T-helper 9 cell (primary cell): ENCODE results near the gene HSPH1.
"Not testable (repeated sequence)": the region's sequence is repeated elsewhere in the genome, so short reads cannot be mapped to it uniquely, and the experiment has no call there.

ENCODE experiments used
- DNase-seq: peaks from one replicate; pipeline ENCODE4 v3.0.0-alpha.2; 2020

Gene HSPH1

DNA sequence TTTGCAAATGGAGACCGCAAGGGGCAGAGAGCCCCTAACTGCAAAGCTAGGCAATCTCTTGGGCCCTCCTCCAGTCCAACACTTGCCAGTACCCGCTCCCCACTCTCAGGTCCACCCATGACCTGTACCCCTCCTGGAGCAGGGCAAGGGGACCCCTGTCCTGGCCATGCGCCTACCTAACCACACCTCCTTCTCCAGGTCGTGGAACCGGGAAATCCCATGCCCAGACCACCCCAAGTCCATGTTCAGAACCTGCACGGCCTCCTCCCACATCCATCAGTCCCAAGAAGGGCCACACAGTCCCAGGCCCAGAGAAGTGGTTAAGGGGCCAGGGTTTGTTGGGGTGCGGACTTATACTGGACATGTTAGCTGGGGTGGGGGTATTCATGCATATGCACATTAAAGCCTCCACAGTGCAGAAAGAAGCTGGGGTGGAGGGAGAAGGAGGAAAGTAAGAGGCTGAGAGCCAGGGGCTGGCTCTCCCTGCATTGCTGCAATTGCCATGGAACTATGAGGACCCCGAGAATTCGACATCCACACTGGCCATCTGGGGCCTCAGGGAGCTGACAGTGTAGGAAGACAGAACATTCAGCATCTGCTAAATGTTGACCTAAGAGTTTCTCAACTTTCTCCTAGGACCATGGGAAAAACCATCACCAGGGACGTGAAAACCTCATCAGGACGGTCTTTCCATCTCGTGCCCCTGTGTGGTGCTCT, 39.0 kb downstream of the HSPH1 start:
- no peak for DNase-seq

DNA sequence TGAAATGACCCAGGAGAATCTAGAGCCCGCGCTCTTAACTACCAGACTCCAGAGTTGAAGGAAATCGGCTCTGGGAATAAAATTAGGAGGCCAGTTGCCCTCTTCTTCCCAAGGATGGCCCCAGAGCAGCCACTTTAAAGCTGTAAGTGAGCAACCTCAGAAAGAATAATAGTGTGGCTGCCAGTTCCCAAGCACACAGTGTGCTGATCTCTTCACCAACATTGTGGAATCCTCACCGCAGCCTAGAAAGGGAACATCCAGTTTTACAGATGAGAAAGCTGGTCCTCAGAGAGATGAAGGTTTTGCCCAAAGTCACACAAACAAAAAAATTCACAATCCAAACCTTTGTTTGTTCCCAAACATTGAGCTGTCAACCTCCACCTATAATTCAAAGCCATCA, 39.6 kb downstream of the HSPH1 start:
- DNase-seq, result no peak

DNA sequence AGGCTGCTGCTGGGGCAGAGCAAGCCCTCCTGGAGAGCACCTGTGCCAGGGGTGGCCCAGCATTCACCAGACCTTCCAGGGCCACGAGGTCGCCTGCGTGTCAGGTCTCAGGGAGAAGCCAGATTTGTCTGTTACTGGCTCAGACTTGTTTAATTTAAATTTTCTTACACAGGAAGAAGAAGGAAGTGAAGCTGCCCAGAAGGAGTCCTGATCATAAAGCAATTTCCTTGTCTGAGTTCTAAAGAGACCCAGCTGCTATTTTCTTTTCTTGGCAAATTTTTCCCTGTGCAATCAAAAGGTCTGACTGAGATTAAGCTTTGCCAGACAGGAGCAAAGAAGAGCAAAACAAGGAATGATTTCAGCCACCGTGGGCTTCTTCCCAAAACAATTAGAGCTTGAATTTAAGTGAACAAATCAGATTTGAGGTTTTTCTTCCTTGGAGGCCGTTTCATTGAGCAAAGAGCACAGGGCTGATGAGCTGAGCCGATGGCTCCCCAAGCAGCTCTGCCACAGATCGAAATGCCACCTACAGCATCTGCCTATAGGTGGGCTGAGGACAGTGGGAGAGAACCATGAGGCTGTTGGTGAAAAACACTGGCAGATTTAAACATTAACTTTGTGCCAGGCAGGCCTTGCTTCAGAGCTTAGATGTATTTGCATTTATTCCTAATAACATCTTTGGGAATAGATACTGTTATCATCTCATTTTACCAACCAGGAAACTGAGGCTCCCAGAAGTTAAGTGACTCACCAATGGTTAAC, 40.1 kb downstream of the HSPH1 start:
- no peak for DNase-seq

DNA sequence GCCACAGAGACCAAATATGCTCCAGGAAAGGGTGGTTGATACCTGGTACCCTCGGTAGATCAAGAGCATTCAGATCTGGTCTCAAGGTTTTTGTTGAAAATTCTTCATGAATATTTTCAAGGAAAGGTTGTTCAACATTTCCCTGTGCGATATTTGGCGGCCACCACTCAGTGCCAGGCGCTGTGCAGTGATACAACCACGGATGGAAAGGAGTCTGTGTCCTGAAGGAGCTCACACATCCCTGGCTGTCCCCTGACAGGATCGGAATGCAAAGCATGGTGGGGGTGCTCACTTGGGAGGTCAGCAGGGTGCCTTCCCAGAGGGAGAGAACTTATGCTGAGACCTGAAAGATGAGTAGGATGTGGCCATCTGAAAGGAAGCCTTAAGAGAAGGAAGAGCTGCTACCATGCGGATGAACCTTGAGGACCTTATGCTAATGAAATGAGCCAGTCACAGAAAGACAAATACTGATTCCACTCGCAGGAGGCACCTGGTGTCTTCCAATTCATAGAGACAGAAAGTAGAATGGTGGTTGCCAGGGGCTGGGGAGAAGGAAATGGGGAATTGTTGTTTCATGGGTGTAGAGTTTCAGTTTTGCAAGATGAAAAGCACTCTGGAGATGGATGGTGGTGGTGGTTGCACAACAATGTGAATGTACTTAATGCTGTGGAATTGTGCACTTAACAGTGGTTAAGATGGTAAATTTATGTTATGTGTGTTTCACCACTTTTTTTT, 41.6 kb downstream of the HSPH1 start:
- no peak for DNase-seq

DNA sequence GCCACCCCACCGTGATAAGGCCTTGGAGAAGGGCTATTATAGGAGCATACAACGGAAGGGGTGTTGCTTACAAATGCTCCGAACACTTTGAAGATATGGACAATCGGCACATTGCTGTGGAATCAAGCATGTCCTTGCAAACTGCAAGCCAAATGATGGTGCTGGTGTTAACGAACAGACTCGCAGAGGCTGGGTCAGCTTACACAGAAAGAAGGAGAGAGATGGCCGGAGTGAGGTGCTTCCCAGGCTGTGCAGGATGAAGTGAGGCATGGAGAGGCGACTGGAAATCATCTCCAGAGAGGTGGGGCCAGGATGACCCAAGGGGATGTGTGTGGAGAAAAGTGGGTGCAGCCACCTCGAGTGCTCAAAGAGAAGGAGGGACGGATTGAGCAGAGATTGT, 42.2 kb downstream of the HSPH1 start:
- DNase-seq, result no peak

DNA sequence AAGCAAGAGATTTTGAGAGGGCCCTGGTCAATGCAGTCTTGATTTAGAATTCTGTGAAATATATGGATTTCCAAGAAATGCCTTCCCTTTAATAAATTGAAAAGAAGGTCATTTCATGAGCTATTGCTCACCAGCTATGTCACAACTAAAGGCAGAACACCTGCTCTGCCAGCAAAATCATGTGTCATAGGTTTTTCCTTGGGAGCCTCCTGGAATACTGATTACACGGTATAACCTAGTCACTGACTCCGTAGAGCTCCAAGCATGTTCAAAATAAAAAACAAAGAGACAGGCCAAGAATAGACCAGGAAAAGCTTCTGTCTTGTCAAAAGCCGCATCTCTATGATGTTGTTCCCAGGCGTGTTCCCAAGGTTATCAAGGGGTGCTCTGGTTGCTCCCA, 45.5 kb downstream of the HSPH1 start:
- DNase-seq, result no peak

DNA sequence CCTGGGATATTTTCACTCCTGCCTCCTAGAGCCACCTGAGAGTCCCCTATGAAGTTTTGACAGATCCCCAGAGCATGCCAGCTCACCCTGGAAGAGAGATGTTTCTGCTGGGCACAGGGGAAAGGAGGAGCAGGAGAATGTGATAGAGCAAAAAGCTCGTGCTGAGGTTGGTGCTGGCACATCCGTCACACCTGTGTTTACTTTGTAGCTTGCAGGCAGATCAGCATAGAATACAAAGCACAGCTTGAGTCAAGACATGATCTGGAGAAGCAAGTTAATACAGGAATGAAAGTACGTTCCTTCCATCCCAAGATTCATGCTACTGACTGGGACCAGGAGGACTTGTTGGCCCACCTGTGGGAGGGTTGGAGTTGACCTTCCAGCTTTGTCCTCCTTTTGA, 46.1 kb downstream of the HSPH1 start:
- DNase-seq, result no peak

DNA sequence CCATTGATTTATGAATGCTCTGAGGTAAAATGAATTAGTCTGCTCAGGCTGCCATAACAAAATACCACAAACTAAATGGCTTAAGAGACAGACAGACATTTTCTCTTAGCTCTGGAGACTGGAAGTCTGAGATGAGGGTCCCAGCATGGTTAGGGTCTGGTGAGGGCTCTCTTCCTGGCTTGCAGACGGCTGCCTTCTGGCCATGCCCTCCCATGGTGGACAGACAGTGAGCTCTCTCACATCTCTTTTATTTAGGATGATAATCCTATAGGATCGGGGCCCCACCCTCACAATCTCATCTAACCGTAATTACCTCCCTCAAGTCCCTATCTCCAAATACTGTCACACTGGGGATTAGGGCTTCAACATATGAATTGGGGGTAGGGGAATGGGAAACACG, 47.1 kb downstream of the HSPH1 start:
- DNase-seq, result no peak

DNA sequence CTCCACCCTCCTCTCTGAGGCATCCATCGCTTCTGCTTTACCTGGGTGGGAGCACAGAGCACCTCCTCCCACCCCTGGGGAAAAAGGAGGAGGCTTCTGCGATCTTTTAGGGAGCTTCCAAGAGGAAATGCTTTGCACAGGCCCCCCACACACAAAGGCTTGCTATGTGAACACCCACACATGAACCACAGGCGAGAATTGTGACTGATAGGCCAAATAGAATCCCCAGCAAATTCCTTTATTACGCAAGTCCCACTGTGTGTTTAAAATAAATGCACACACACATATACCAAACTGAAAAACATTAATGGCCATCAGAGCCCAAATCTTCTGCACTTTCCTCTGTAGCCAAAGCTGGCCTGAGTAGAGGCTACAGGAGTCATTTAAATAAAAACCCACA, 50.6 kb downstream of the HSPH1 start:
- no peak for DNase-seq

DNA sequence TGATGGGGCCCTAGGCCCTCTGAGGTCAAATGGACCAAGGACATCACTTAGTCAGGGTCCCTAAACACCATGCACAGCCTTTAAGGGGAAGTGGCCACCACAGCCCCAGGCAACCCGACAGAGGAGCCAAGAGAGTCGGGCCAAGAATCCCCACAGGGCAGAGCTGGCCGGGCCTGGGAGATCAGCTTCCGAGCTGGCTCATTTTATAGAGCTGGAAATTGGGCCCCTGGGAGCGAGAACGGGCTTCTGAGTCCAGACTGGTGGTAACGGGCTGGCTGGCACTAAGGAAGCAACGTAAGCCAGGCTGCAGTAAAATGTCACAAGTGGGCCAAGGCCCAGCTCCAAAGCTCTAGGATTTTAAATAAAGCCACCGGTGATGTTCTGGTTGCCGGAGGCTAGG, 51.1 kb downstream of the HSPH1 start:
- no peak for DNase-seq

DNA sequence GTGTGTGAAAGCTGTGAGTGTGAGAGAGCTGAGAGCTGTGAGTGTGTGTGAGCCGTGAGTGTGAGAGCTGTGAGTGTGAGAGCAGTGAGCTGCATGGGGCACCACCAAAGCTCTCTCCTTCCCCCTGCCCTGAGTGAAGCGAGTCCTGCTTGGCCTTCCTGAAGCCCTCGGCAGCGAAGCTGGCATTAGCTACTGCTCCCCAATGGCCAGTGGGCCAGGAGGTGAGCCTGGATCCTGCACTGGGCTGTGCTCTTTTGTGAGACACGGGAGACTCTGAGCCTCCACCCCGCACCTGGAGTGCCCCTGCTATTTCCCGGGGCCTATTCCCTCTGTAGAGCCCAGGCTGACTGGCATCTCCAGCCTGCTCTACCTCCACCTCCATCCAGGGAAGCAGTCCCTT, 51.5 kb downstream of the HSPH1 start:
- DNase-seq, result no peak

DNA sequence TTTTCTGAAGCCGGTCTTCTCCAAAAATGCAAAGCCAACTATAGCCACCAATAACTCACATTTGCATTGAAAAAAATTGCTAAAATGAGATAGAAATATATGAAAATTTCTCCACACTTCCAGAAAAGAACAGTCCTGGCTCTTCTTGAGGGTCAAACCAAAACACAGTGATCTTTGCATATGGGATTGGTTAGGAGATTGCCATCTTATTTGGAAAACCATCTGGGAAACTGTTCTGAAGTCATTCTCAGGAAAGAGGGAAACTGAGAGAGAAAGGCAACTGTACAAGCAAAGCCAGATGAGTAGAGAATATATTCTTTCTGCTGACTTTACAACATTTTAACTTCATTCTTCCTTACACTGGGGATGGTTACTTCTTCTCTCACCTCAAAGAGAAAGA, 54.6 kb downstream of the HSPH1 start:
- DNase-seq, result no peak

DNA sequence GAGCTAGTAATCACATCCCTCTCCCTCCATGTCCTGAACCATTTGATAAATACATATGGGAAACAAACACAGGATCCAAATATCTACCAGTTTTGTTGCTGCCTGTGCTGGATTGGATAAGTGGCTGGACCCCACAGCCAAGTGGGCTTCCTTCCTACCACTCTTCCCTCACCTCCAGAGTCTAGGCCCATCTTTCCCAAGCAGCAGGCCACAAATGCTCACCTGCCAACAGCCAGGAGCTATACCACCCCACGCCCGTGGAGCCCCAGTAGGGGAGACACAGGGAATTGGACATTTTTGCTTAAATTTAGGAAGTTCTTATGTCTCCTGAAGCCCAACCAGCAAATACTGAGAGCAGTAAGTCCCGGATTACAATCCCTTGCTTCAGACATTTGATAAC, 55.8 kb downstream of the HSPH1 start:
- no peak for DNase-seq

DNA sequence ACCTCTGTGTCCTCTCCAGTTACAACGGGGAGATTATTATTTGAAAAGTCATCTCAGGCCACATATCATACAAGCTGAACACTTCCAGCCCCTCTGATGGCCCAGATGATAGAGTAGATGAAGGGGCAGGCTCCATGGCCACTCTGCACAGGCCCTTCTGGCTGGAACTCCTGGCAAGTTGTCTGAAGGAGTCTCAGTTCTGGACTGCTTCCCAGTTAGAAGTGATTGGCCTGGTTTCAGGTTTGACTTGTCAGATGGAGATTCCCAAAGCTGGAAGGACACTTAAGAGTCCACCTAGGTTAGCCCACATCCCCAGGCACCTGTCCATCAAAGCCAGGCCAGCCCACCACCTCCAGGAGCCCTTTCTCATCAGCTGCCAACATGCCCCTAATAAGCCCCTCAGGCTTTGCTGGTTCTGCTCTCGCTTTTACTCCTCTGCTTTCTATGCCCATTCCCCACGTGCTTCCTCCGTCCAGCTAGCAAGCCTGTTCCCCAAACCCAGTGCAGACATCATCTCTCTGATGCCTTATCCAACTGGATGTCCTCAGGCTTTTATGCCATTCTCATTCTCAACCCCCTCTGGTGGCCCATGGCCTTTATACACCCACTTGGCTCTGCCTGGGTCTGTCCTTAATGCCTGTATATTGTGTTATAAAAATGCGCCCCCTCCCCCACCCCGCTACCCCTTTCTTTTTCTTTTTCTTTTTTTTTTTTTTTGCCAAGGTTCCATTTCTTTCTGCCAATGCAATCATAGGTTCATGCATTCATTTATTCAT, 56.5 kb downstream of the HSPH1 start:
- DNase-seq, result no peak

DNA sequence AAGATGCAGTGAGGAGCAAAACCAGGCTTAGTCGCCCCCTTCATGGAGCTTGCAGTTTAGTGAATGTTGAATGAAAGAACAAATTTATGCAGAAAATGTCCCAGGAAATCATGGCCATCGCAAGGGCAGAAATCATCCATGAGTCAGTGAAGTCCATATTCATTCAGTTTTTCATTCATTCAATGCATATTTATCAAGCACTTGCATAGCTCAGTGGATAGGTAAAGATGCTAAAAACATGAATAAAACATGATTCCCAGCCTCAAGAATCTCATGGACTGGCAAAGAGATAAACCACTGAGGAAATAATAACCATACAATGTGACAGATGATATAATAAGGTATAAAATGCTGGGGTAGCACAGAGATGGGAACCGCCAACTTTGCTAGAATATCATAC, 58.8 kb downstream of the HSPH1 start:
- DNase-seq, result no peak

DNA sequence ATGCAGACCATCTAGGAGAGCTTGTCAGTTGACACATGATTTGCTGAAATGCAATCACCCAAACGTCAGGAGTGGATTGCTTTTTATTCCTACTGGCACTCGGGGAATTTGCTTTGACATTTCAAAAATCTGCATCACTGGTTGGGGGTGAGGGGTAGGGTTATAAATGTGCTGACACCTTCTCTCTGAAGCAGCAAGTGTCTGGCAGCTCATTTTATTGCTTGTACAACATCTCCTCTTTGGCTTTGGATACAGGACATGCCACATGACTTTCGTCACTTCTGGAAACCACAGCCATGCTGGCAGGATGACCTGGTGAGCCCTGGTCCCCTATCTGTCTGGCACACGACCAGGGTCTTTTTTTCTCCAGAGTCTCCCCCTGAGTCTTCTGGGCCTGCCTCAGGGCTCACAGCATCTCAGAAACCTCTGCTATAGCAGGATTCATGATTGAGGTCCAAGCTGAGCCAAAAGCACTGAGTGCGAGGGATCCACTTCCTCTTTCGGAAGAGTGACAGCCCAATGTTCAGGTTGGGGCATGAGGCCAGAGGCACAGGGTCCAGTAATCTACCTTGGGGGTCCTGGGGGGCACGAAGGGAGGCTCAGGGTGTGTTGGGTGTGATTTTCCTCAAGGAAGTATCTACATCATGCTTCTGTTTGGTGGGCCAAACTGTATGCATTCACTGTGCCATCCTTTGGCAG, 60.1 kb downstream of the HSPH1 start:
- no peak for DNase-seq

DNA sequence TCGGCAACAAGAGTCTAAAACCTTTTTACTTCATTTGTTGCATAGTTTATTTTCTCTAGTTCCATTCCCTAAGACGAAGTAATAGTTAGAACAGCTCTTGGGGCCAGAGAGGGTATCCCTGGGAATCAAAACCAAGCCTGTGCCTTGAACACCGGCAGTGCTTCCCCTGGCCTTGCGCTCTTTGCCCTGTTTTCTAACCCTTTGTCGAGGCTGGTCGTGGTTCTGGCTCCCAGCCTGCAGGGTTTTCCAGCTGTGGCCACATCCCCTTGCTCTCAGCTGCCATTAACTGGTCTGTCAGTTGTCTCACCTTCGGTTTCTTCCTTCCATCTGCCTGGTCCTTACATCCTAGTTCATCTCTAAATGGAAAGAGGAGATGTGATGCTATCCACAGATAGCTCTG, 61.0 kb downstream of the HSPH1 start:
- no peak for DNase-seq

DNA sequence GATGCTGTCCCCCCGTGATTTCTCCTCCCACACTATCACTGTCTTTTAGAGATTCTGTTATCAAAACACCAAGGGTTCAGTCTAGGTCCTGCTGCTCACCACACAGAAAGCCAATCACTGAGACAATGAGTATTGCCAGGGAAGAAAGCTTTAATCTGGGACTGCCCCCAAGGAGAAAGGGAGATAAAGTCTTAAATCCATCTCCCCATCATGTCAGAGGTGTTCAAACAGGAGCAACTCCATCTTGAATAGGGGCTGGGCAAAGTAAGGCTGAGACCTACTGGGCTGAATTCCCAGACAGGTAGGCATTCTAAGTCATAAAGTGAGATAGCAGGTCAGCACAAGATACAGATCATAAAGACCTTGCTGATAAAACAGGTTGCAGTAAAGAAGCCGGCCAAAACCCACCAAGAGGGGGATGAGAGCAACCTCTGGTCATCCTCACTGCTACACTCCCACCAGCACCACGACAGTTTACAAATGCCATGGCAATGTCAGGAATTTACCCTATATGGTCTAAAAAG, 63.7 kb downstream of the HSPH1 start:
- DNase-seq, result not testable (repeated sequence)

DNA sequence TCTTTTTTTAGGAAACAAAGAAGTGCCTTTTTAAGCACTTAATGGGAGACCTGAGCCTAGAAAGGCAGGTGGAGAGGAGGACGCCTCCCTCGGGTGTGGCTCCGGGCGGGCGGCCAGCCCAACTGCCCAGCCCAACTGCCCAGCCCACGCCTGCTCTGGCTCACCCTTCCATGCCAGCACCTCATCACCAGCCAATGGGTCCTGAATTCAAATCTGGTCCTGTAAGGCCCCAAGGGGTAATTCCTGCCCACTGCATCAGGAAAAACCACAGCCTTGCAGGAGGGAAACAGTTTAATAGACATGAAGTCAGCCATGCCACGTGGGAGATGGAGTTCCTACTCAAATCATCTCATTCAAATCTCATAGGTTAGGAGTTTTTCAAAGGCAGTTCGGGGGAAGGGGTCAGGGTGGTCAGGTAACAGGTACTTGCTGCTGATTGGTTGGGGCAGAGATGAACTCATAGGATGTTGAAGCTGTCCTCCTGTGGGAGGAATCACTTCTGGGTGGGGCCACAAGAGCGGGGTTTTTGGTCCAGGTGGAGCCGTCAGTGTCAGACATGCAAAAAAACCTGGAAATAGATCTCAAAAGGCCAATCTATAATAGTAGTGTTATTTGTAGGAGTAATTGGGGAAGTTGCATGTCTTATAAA, 64.9 kb downstream of the HSPH1 start:
- DNase-seq, result no peak

DNA sequence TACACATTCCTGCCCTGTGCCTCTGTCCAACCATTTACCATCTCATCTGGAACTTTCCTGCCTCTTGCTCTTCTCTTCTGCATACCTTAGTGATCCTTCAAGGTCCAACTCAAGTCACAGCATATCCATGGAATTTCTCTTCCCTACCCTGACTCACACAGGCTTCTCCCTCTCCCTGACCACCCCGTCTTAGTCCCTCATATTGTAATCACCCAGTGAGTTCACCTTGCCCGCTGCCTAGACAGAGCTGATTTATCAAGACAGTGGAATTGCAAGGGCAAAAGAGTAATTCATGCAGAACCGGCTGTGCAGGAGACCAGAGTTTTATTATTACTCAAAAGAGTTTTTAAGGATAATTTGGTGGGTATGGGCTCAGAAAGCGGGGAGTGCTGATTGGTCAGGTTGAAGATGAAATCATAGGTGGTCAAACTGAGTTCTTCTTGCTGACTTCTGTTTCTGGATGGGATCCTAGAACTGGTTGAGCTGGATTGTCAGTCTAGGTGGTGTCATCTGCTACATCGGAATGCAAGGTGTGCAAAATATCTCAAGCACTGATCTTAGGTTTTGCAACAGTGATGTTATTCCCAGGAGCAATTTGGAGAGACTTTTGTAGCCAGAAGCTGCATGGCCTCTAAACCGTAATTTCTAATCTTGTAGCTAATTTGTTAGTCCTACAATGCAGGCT, 67.2 kb downstream of the HSPH1 start:
- no peak for DNase-seq
